Spleen (tissue), 7 donors: ENCODE data around the gene NEDD4L.

Experiments used
- CTCF ChIP-seq, 11 experiments: fragments of 200-600 bp in 7 of 11; fragments of 450-650 bp in 4 of 11; sonication (generic) in 4 of 11; IDR thresholded peaks in 8 of 11; conservative IDR thresholded peaks in 3 of 11; 1 replicate in 7 of 11; 2 replicates in 4 of 11; pipeline versions ENCODE4 v1.4.0 to v1.8.0; 2016 to 2021; ENCODE audit warnings: antibody characterized with exemption in 11 of 11, inconsistent platforms in 4 of 11, mild to moderate bottlenecking in 1 of 11
- POLR2AphosphoS5 ChIP-seq, 3 donors: sonication (generic); formaldehyde crosslinking; IDR thresholded peaks; one replicate each; pipeline ENCODE4 v1.5.1; 2017; ENCODE audit warnings: antibody characterized with exemption in 3 of 3
- donor health status: DM: no; HTN: no; CAD: no; lungs with moderate emphysema.
- donor health status: DM: no; HTN: no; CAD: no.
- donor health status: DM: no; HTN: no; CAD: no.

GRCh38 chr18:58264075-58264474 is 220.0 kb downstream of the NEDD4L start:
- no peak for TF ChIP-seq CTCF (IDR thresholded peaks at IDR 0.05 in 8 of 11, conservative IDR thresholded peaks at IDR 0.05 in 3 of 11)
- no peak for TF ChIP-seq POLR2AphosphoS5 (IDR thresholded peaks at IDR 0.05)
